ENCODE measurements around the gene PARVG. TPM values are rescaled to one million over a fixed set of nuclear protein-coding genes. Genes with fewer than 3 reads are reported as not detected.
A peak's percentile ranks its signal among the peaks of the same experiment; 100 is the strongest.

The PARVG gene
- total RNA-seq, 1 donor from 2014 or later = not detected

DNA sequence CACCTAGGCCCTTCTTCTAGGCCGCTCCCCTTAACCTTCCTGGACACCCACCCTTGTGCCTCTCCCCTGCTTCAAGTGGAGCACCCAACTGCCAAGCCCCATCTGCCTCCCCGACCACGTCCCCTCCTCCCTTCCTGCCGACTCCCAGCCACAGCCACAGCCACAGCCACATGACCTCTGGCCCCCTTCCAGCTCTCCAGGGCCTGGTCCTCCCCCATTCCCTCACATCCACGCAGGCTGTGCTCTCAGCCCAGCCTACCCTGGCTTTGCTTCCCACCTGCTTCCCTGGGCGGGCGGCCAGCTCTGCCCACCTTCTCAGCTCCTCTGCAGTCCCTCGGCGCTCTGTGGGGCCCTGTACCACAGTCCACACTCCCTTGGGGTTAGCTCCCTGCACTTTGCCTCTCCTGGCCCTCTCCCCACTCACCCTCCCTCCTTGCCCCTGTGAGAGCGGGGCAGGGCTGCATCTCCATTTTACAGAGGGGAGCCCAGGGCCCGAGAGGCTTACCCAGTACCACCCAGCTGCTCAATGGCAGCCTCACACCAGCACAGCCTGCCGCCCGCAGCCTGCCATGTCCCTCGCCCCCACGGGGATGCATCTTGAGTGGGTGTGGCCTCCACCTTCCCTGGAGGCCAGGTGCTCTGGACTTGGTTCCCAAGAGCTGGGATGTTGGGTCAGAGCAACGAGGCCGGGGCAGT, 20.3 kb downstream of the PARVG start:
- Mint-ChIP-seq H3K27me3 (ENCODE audit: unreplicated experiment) (peaks cover 3% of the 10 kb centered on the region), H3K27ac (ENCODE audit: unreplicated experiment) (no peak overlapping the region), H3K9me3 (ENCODE audit: unreplicated experiment) (peaks cover 12% of the 10 kb centered on the region), H3K4me1 (ENCODE audit: low read depth, unreplicated experiment) (peaks cover 7% of the 10 kb centered on the region), H3K36me3 (ENCODE audit: unreplicated experiment) (no peaks in the 10 kb centered on the region), H3K4me3 (ENCODE audit: unreplicated experiment) (no peak overlapping the region)
- TF ChIP-seq, protein P1, sequence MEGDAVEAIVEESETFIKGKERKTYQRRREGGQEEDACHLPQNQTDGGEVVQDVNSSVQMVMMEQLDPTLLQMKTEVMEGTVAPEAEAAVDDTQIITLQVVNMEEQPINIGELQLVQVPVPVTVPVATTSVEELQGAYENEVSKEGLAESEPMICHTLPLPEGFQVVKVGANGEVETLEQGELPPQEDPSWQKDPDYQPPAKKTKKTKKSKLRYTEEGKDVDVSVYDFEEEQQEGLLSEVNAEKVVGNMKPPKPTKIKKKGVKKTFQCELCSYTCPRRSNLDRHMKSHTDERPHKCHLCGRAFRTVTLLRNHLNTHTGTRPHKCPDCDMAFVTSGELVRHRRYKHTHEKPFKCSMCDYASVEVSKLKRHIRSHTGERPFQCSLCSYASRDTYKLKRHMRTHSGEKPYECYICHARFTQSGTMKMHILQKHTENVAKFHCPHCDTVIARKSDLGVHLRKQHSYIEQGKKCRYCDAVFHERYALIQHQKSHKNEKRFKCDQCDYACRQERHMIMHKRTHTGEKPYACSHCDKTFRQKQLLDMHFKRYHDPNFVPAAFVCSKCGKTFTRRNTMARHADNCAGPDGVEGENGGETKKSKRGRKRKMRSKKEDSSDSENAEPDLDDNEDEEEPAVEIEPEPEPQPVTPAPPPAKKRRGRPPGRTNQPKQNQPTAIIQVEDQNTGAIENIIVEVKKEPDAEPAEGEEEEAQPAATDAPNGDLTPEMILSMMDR (IDR thresholded peaks at IDR 0.05; ENCODE audit: partially characterized antibody, unreplicated experiment) = no peak
- peak; percentile 9 for DNase-seq

DNA sequence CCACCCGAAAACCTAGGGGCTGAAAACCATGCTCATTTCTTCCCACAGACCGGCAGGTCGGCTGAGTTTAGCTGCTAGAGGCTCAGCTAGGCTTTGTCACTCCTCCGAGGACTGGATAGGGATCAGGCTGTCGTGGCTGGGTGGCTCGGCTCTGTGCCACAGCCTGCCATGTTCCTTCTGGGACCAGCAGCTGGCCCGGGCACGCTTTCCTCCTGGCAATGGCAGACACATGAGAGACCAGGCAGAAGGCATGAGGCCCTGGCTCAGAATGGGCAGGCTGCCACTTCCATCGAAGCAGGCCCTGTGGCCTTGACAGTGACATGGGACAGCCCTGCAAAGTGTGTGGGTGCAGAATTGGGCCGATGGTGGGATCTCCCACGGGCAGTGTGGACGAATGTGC, 20.9 kb downstream of the PARVG start:
- Mint-ChIP-seq H3K9me3 (ENCODE audit: unreplicated experiment) (peaks cover 12% of the 10 kb centered on the region), H3K27me3 (ENCODE audit: unreplicated experiment) (peaks cover 3% of the 10 kb centered on the region), H3K36me3 (ENCODE audit: unreplicated experiment) (no peaks in the 10 kb centered on the region), H3K4me1 (ENCODE audit: low read depth, unreplicated experiment) (peaks cover 6% of the 10 kb centered on the region), H3K27ac (ENCODE audit: unreplicated experiment) (no peak overlapping the region), H3K4me3 (ENCODE audit: unreplicated experiment) (no peak overlapping the region)
- peak; percentile 6 for DNase-seq
- TF ChIP-seq, protein P1 (IDR thresholded peaks at IDR 0.05; ENCODE audit: partially characterized antibody, unreplicated experiment) = no peak

DNA sequence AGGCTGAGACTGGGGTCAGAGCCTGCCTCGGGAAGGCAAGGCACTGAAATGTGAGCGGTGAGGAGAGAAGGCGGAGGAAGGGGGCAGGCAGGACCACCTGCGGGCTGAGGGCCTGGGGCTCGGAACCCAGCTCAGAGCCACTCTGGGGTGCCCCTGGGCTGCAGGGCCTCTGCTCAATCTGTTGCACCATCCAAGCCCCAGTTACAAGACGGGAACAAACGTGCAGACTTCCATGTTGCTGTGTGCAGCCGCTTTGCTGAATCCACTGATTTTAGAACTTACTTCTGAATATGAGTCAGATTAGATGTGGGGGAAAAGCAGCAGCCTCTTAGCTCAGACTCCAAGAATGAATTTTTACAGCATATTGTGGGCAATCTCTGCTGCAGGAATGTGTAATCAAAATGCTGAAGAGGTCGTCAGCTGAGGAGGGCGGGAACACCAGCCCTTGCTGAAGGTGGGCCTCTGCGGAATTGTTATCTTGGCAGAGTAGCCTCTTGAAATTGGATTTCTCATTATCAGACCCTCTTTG, 21.6 kb downstream of the PARVG start:
- peaks cover 6% of the 10 kb centered on the region for H3K4me1 Mint-ChIP-seq (ENCODE audit: low read depth, unreplicated experiment)
- H3K9me3 Mint-ChIP-seq (ENCODE audit: unreplicated experiment) = peaks cover 12% of the 10 kb centered on the region
- H3K4me3 Mint-ChIP-seq (ENCODE audit: unreplicated experiment) = no peak overlapping the region
- TF ChIP-seq, protein P1 (IDR thresholded peaks at IDR 0.05; ENCODE audit: partially characterized antibody, unreplicated experiment) = no peak
- no peak overlapping the region for H3K27ac Mint-ChIP-seq (ENCODE audit: unreplicated experiment)
- H3K27me3 Mint-ChIP-seq (ENCODE audit: unreplicated experiment) = peaks cover 3% of the 10 kb centered on the region
- DNase-seq = peak; percentile 4
- H3K36me3 Mint-ChIP-seq (ENCODE audit: unreplicated experiment) = no peaks in the 10 kb centered on the region

DNA sequence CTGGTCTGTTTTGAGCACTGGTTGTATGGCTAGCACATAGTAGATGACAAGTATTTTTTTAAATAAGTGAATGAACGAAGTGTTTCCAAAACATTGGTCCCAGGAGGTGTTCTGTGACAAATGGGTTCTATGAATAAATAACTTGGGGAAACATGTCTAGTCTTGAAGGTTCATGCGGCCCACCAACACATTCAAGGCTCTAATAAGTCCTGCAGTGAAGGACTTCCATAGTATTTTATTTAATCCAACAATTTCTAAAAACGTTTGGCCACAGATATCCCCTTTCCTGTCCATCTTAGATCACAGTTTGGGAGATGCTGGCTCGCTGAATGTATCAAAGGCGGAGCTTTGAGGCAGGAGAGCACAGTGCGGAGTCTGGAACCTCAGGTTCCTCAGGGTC, 22.5 kb downstream of the PARVG start:
- TF ChIP-seq, protein P1 (IDR thresholded peaks at IDR 0.05; ENCODE audit: partially characterized antibody, unreplicated experiment) = no peak
- H3K27me3 Mint-ChIP-seq (ENCODE audit: unreplicated experiment) = peaks cover 8% of the 10 kb centered on the region
- no peak for DNase-seq
- H3K9me3 Mint-ChIP-seq (ENCODE audit: unreplicated experiment) = peaks cover 12% of the 10 kb centered on the region
- H3K4me3 Mint-ChIP-seq (ENCODE audit: unreplicated experiment) = no peak overlapping the region
- no peak overlapping the region for H3K27ac Mint-ChIP-seq (ENCODE audit: unreplicated experiment)
- H3K36me3 Mint-ChIP-seq (ENCODE audit: unreplicated experiment) = no peaks in the 10 kb centered on the region
- peaks cover 6% of the 10 kb centered on the region for H3K4me1 Mint-ChIP-seq (ENCODE audit: low read depth, unreplicated experiment)

Measured in glutamatergic neuron (in vitro differentiated cells).